22Rv1 (cell line): ENCODE measurements around the gene ALDH1A2.

Experiments
- ZFX ChIP-seq: fragments of 450-650 bp; IDR thresholded peaks from 2 replicates; pipeline ENCODE4 v1.6.1; 2017; ENCODE audit warnings: antibody characterized with exemption, borderline replicate concordance
- TF ChIP-seq, protein P1 (sequence below): fragments of 450-650 bp; IDR thresholded peaks from 2 replicates; pipeline ENCODE4 v1.5.1; 2017; ENCODE audit warnings: mild to moderate bottlenecking

DNA sequence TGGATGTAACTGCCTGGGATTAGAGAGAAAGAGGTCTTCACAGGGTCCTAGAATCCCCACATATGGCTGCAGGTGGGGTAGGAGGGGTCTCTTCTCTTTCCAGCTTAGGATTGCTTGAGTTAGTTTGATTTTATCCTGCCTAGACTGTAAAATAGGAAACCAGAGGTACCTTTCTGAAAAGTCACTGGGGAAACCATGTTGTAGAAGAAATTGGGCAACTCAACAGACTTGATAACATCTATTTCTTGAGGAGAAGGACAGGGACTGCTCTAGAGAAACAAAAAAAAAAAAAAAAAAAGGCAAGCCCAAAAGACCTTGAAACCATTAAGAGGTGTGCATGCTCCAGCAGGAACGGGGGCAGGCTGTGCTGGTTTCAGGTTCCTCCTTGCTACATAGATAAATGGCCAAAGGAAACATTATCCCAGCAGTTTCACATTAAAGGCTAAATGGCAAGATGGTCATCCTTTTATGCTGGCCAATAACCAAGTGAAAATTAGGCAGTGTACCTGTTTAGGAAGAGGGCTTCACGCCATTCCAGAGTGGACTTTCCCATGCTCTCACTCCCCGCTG is 116.1 kb downstream of the ALDH1A2 start:
- TF ChIP-seq, protein P1, sequence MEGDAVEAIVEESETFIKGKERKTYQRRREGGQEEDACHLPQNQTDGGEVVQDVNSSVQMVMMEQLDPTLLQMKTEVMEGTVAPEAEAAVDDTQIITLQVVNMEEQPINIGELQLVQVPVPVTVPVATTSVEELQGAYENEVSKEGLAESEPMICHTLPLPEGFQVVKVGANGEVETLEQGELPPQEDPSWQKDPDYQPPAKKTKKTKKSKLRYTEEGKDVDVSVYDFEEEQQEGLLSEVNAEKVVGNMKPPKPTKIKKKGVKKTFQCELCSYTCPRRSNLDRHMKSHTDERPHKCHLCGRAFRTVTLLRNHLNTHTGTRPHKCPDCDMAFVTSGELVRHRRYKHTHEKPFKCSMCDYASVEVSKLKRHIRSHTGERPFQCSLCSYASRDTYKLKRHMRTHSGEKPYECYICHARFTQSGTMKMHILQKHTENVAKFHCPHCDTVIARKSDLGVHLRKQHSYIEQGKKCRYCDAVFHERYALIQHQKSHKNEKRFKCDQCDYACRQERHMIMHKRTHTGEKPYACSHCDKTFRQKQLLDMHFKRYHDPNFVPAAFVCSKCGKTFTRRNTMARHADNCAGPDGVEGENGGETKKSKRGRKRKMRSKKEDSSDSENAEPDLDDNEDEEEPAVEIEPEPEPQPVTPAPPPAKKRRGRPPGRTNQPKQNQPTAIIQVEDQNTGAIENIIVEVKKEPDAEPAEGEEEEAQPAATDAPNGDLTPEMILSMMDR, result no peak
- no peak for TF ChIP-seq ZFX
